GM23248 (cell line): Measurements from ENCODE around the gene LYRM4. TPM values are rescaled to one million over a fixed set of nuclear protein-coding genes. Genes with fewer than 3 reads are reported as not detected.

Experiments used
- DNase-seq: peaks from one replicate; pipeline ENCODE4 v3.0.0-alpha.2; 2015
- H2AFZ ChIP-seq: fragments of 200-600 bp; sonication (generic); 2 replicates; pipeline ENCODE4 v1.6.1; 2016; ENCODE audit warnings: antibody characterized with exemption
- H3F3A ChIP-seq: fragments of 200-600 bp; sonication (generic); 2 replicates; pipeline ENCODE4 v1.6.1; 2016; ENCODE audit warnings: mild to moderate bottlenecking, antibody characterized with exemption, mixed run types; ENCODE audit not compliant: insufficient read depth
- H3K27ac ChIP-seq: fragments of 200-600 bp; sonication (generic); 2 replicates; pipeline ENCODE4 v1.5.1; 2016; ENCODE audit warnings: mild to moderate bottlenecking
- H3K27me3 ChIP-seq: fragments of 200-600 bp; sonication (generic); replicated peaks from 2 replicates; pipeline ENCODE4 v1.6.1; 2016; ENCODE audit warnings: mild to moderate bottlenecking; ENCODE audit not compliant: insufficient read depth
- H3K36me3 ChIP-seq: fragments of 200-600 bp; sonication (generic); 2 replicates; pipeline ENCODE4 v1.6.1; 2016; ENCODE audit warnings: low read depth, mild to moderate bottlenecking
- H3K4me1 ChIP-seq: fragments of 200-600 bp; sonication (generic); 2 replicates; pipeline ENCODE4 v1.6.1; 2016; ENCODE audit warnings: mild to moderate bottlenecking; ENCODE audit not compliant: insufficient read depth
- H3K4me2 ChIP-seq: fragments of 200-600 bp; sonication (generic); one replicate; pipeline ENCODE4 v1.6.1; 2016; ENCODE audit warnings: mild to moderate bottlenecking; ENCODE audit not compliant: unreplicated experiment
- H3K4me3 ChIP-seq: fragments of 200-600 bp; sonication (generic); 2 replicates; pipeline ENCODE4 v1.5.1; 2016; ENCODE audit warnings: mild to moderate bottlenecking
- H3K79me2 ChIP-seq: fragments of 200-600 bp; sonication (generic); 2 replicates; pipeline ENCODE4 v1.6.1; 2016; ENCODE audit warnings: mild to moderate bottlenecking; ENCODE audit not compliant: insufficient read depth
- H3K9ac ChIP-seq: fragments of 200-600 bp; sonication (generic); 2 replicates; pipeline ENCODE4 v1.6.1; 2016; ENCODE audit warnings: mild to moderate bottlenecking
- H3K9me2 ChIP-seq: fragments of 200-600 bp; sonication (generic); 2 replicates; pipeline ENCODE4 v1.6.1; 2016; ENCODE audit warnings: mixed run types, mild to moderate bottlenecking, moderate library complexity; ENCODE audit not compliant: insufficient read depth
- H3K9me3 ChIP-seq: fragments of 200-600 bp; sonication (generic); one replicate; pipeline ENCODE4 v1.6.1; 2017; ENCODE audit warnings: low read depth
- H4K20me1 ChIP-seq: fragments of 200-600 bp; sonication (generic); 2 replicates; pipeline ENCODE4 v1.6.0; 2016; ENCODE audit not compliant: insufficient read depth
- EZH2 ChIP-seq: fragments of 200-600 bp; sonication (generic); IDR thresholded peaks from 2 replicates; pipeline ENCODE4 v1.6.1; 2018; ENCODE audit warnings: antibody characterized with exemption, mild to moderate bottlenecking; ENCODE audit not compliant: insufficient read depth, poor library complexity, severe bottlenecking
- EZH2phosphoT487 ChIP-seq: fragments of 200-600 bp; sonication (generic); IDR thresholded peaks from 2 replicates; pipeline ENCODE4 v1.6.1; 2018; ENCODE audit warnings: antibody characterized with exemption, moderate library complexity, mild to moderate bottlenecking, low read depth; ENCODE audit not compliant: insufficient read depth
- WGBS, 2 experiments: methylation state at CpG; one replicate each; pipeline ENCODE4 v1.1.6; 2015 to 2017; ENCODE audit warnings: low lambda C conversion rate in 2 of 2, low coverage in 1 of 2; ENCODE audit errors: missing lambda C conversion rate in 2 of 2; 5-methylcytosine and 5-hydroxymethylcytosine counted together
- in situ Hi-C: fragments of 300-500 bp; cut with MboI; formaldehyde crosslinking; loops from 2 replicates; pipeline ENCODE4 v1.15.0; 2020
- polyA plus RNA-seq: library from polyadenylated mRNA; unstranded; fragments of >200 nt; fragmentation: Nextera tagmentation; extraction: Ambion mirVana; gene quantifications from 2 replicates; pipeline ENCODE4 v1.2.1, GENCODE V29; 2016
- total RNA-seq: library from RNA; depleted of rRNA; stranded (reverse); fragments of >200 nt; shearing (Covaris generic); gene quantifications from 2 replicates; pipeline ENCODE4 v1.2.3, GENCODE V29; 2014

Gene LYRM4
- total and polyA plus RNA-seq, 2 experiments from 2014 or later, result 27.1 to 28.0 TPM

GRCh38 chr6:5214570-5215052, 46.1 kb downstream of the LYRM4 start:
- H3K4me2 ChIP-seq, result no peak overlapping the region
- H3K9ac ChIP-seq, result no peak overlapping the region
- no peak overlapping the region for H3K27ac ChIP-seq
- H3K27me3 ChIP-seq, result no peaks in the 10 kb centered on the region
- WGBS, 2 experiments, result 79 to 80% methylated on average over 10 of the region's 10 CpGs
- no peak overlapping the region for H2AFZ ChIP-seq
- H3K4me1 ChIP-seq, result no peaks in the 10 kb centered on the region
- H3K9me3 ChIP-seq, result no peaks in the 10 kb centered on the region
- H3K4me3 ChIP-seq, result no peak overlapping the region
- in situ Hi-C loops, result no loop called here
- DNase-seq, result peak; percentile 28
- no peaks in the 10 kb centered on the region for H3K79me2 ChIP-seq
- 0 out of 2 replicates have a peak, but pooled peaks cover 11% of the 10 kb centered on the region for H3F3A ChIP-seq
- no peaks in the 10 kb centered on the region for H3K9me2 ChIP-seq
- TF ChIP-seq EZH2phosphoT487 (no peak), EZH2 (no peak)
- no peaks in the 10 kb centered on the region for H3K36me3 ChIP-seq
- H4K20me1 ChIP-seq, result no peaks in the 10 kb centered on the region; the same call in 1 of the 2 replicates

DNA sequence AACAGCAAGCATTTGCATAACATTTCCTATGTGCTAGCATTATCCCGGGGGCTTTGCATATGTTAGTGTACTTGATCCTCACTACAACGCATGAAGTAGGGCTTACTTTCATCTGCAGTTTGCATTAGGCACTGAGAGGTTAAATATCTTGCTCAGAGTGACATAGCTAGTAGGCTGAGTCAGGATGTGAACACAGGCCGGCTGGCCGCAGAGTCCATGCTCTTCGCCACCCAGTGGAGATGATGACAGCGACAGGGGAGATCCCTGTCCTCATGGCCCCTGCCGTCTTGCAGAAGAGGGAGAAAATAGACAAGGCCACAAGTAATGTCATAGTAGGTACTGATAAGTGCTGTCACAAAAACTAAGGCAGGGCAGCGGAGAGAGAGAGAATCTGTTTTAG, 46.9 kb downstream of the LYRM4 start:
- no peak overlapping the region for H2AFZ ChIP-seq
- no peaks in the 10 kb centered on the region for H3K27me3 ChIP-seq
- in situ Hi-C loops, result no loop called here
- no peaks in the 10 kb centered on the region; the same call in 1 of the 2 replicates for H4K20me1 ChIP-seq
- H3K9me3 ChIP-seq, result no peaks in the 10 kb centered on the region
- no peak overlapping the region for H3K4me2 ChIP-seq
- DNase-seq, result peak; percentile 55
- no peaks in the 10 kb centered on the region for H3K79me2 ChIP-seq
- H3K9ac ChIP-seq, result no peak overlapping the region
- no peak for TF ChIP-seq EZH2phosphoT487
- TF ChIP-seq EZH2, result no peak
- H3K9me2 ChIP-seq, result no peaks in the 10 kb centered on the region
- WGBS, 2 experiments, result 78 to 84% methylated on average over 8 of the region's 8 CpGs
- no peaks in the 10 kb centered on the region for H3K4me1 ChIP-seq
- no peaks in the 10 kb centered on the region for H3K36me3 ChIP-seq
- no peak overlapping the region for H3K27ac ChIP-seq
- 0 out of 2 replicates have a peak, but pooled peaks cover 11% of the 10 kb centered on the region for H3F3A ChIP-seq
- no peak overlapping the region for H3K4me3 ChIP-seq

- in situ Hi-C loops, result no loop called here
These were observed 49.3 kb downstream of the LYRM4 start for GRCh38 chr6:5211492-5211891.

GRCh38 chr6:5208471-5208971, 52.2 kb downstream of the LYRM4 start:
- Histone ChIP-seq H3K9me2 (no peaks in the 10 kb centered on the region), H3K27me3 (no peaks in the 10 kb centered on the region), H3K4me1 (peaks cover 29% of the 10 kb centered on the region), H3K4me2 (peak overlapping the region; percentile 26), H3F3A (peaks cover 12% of the 10 kb centered on the region; the same call in 1 of the 2 replicates), H2AFZ (peak overlapping the region; percentile 45), H3K9ac (no peak overlapping the region), H4K20me1 (no peaks in the 10 kb centered on the region; the same call in 1 of the 2 replicates), H3K4me3 (peak overlapping the region; percentile 7; the same call in 1 of the 2 replicates), H3K27ac (peak overlapping the region; percentile 36), H3K9me3 (no peaks in the 10 kb centered on the region), H3K36me3 (no peaks in the 10 kb centered on the region), H3K79me2 (no peaks in the 10 kb centered on the region)
- 30 to 34% methylated on average over 5 of the region's 5 CpGs for WGBS, 2 experiments
- DNase-seq, result no peak
- in situ Hi-C loops, result no loop called here
- no peak for TF ChIP-seq EZH2
- no peak for TF ChIP-seq EZH2phosphoT487

More at GRCh38 chr6:5211492-5211891, 49.3 kb downstream of the LYRM4 start:
- peaks cover 22% of the 10 kb centered on the region; the same call in 1 of the 2 replicates for H3F3A ChIP-seq
- no peaks in the 10 kb centered on the region for H3K9me3 ChIP-seq
- no peak overlapping the region for H3K4me2 ChIP-seq
- H3K4me3 ChIP-seq, result no peak overlapping the region
- no peaks in the 10 kb centered on the region; the same call in 1 of the 2 replicates for H4K20me1 ChIP-seq
- H3K4me1 ChIP-seq, result peaks cover 12% of the 10 kb centered on the region
- H2AFZ ChIP-seq, result no peak overlapping the region
- H3K79me2 ChIP-seq, result no peaks in the 10 kb centered on the region
- no peak overlapping the region for H3K27ac ChIP-seq
- H3K27me3 ChIP-seq, result no peaks in the 10 kb centered on the region
- no peaks in the 10 kb centered on the region for H3K9me2 ChIP-seq
- WGBS, 2 experiments, result 97 to 100% methylated on average over 1 of the region's 1 CpG
- H3K36me3 ChIP-seq, result no peaks in the 10 kb centered on the region
- no peak for DNase-seq
- TF ChIP-seq EZH2 (no peak), EZH2phosphoT487 (no peak)
- H3K9ac ChIP-seq, result no peak overlapping the region
